K562 (cell line): ENCODE measurements around the gene DYNLT2. TPM values are rescaled to one million over a fixed set of nuclear protein-coding genes. Genes with fewer than 3 reads are reported as not detected.

Source experiments
- ARID1B ChIP-seq: fragments of 450-650 bp; IDR thresholded peaks from 2 replicates; pipeline ENCODE4 v1.6.1; 2016; ENCODE audit warnings: antibody characterized with exemption, mild to moderate bottlenecking, inconsistent platforms
- BRD4 ChIP-seq: fragments of 200-600 bp; sonication (generic); IDR thresholded peaks from 2 replicates; pipeline ENCODE4 v1.6.1; 2017; ENCODE audit warnings: inconsistent platforms
- ESRRB ChIP-seq: fragments of 250-450 bp; sonication (Bioruptor Pico); IDR thresholded peaks from 2 replicates; pipeline ENCODE4 v1.5.0; 2020; ENCODE audit warnings: mild to moderate bottlenecking, moderate library complexity, borderline replicate concordance
- ETS2 ChIP-seq: IDR thresholded peaks from 2 replicates; pipeline ENCODE4 v1.6.1; 2016; ENCODE audit warnings: borderline replicate concordance, missing genetic modification characterization, mild to moderate bottlenecking, moderate library complexity, missing compliant biosample characterization; ENCODE audit not compliant: poor library complexity, severe bottlenecking
- HDAC3 ChIP-seq: fragments of 450-650 bp; IDR thresholded peaks from 2 replicates; pipeline ENCODE4 v1.6.1; 2018; ENCODE audit warnings: borderline replicate concordance, mild to moderate bottlenecking, moderate library complexity; ENCODE audit not compliant: partially characterized antibody
- HEY1 ChIP-seq: fragments of 250-450 bp; sonication (Bioruptor Pico); IDR thresholded peaks from 2 replicates; pipeline ENCODE4 v1.5.0; 2020; ENCODE audit warnings: mild to moderate bottlenecking, moderate library complexity, borderline replicate concordance
- HMGN3 ChIP-seq: IDR thresholded peaks from 2 replicates; pipeline ENCODE4 v1.6.1; 2011; ENCODE audit warnings: borderline replicate concordance, low read depth, mild to moderate bottlenecking, mixed read lengths, low read length; ENCODE audit not compliant: insufficient read length; ENCODE audit errors: extremely low read depth
- MECOM ChIP-seq: fragments of 250-450 bp; sonication (Bioruptor Pico); IDR thresholded peaks from 2 replicates; pipeline ENCODE4 v1.8.0; 2022; ENCODE audit warnings: inconsistent platforms
- MEF2D ChIP-seq: conservative IDR thresholded peaks from 2 replicates; pipeline ENCODE4 v1.6.1; 2016; ENCODE audit warnings: low read depth, missing genetic modification characterization, missing compliant biosample characterization
- SETDB1 ChIP-seq: IDR thresholded peaks from one replicate; pipeline ENCODE4 v1.6.1; 2012; ENCODE audit warnings: low read length, control low read depth, inconsistent platforms
- SIX5 ChIP-seq, 2 experiments: IDR thresholded peaks; 2 replicates each; pipeline ENCODE4 v1.6.1; 2011; ENCODE audit warnings: low read length in 2 of 2, borderline replicate concordance in 1 of 2, low read depth in 1 of 2, mild to moderate bottlenecking in 1 of 2, moderate library complexity in 1 of 2; ENCODE audit not compliant: insufficient read depth in 1 of 2
- SPI1 ChIP-seq: IDR thresholded peaks from 2 replicates; pipeline ENCODE4 v1.6.1; 2011; ENCODE audit warnings: low read depth, low read length, control low read depth, borderline replicate concordance
- TBP ChIP-seq: optimal IDR thresholded peaks from 2 replicates; pipeline ENCODE3; 2011; ENCODE audit warnings: low read depth, low read length, improper control_type of control experiment
- ZNF197 ChIP-seq: fragments of 200-800 bp; sonication (Bioruptor generic); IDR thresholded peaks from 2 replicates; pipeline ENCODE4 v1.6.1; 2016; ENCODE audit warnings: low read depth, missing genetic modification characterization, missing compliant biosample characterization
- ZNF408 ChIP-seq: fragments of 250-450 bp; sonication (Bioruptor Pico); IDR thresholded peaks from 2 replicates; pipeline ENCODE4 v1.4.0; 2020; ENCODE audit warnings: low read depth, mild to moderate bottlenecking, moderate library complexity
- ZNF76 ChIP-seq: fragments of 250-450 bp; sonication (Bioruptor Pico); IDR thresholded peaks from 2 replicates; pipeline ENCODE4 v1.4.0; 2020; ENCODE audit warnings: mild to moderate bottlenecking, moderate library complexity, borderline replicate concordance
- polyA plus RNA-seq, 8 experiments: library from polyadenylated mRNA; depleted of rRNA in 4 of 8; stranded (reverse) in 5 of 8; unstranded in 3 of 8; fragments of >200 nt; fragmentation: Nextera tagmentation in 2 of 8; fragmentation: Illumina TruSeq in 1 of 8; extraction: Ambion mirVana in 2 of 8; extraction: Trizol in 1 of 8; gene quantifications; 2 replicates each; pipeline versions ENCODE4 v1.2.1 to v1.2.3, GENCODE V29; 2011 to 2014; ENCODE audit warnings: inconsistent platforms in 1 of 8, missing spikeins in 1 of 8
- total RNA-seq, 7 experiments: library from RNA; depleted of rRNA in 6 of 7; stranded (reverse); fragments of >200 nt in 6 of 7; fragmentation: Illumina TruSeq in 2 of 7; extraction: Trizol in 2 of 7; gene quantifications; 2 replicates each; pipeline versions ENCODE4 v1.2.1 to v1.2.3, GENCODE V29; 2011 to 2021; ENCODE audit warnings: low replicate concordance in 1 of 7
- TF ChIP-seq, protein P1 (sequence below): fragments of 200-800 bp; sonication (Bioruptor generic); IDR thresholded peaks from 2 replicates; pipeline ENCODE4 v1.6.1; 2017; ENCODE audit warnings: missing genetic modification characterization, missing compliant biosample characterization
- TF ChIP-seq, protein P2 (sequence below): fragments of 250-450 bp; sonication (Bioruptor Pico); IDR thresholded peaks from 2 replicates; pipeline ENCODE4 v1.8.0; 2022; ENCODE audit warnings: inconsistent platforms, mild to moderate bottlenecking, moderate library complexity, borderline replicate concordance
- TF ChIP-seq, protein P3 (sequence below): fragments of 450-650 bp; formaldehyde crosslinking; IDR thresholded peaks from 2 replicates; pipeline ENCODE4 v1.4.0; 2022; ENCODE audit warnings: mild to moderate bottlenecking, moderate library complexity
- TF ChIP-seq, protein P4 (sequence below), 3 experiments: IDR thresholded peaks in 2 of 3; conservative IDR thresholded peaks in 1 of 3; 2 replicates each; pipeline ENCODE4 v1.5.1; 2011 to 2012; ENCODE audit warnings: low read length in 3 of 3, mild to moderate bottlenecking in 3 of 3, control low read depth in 2 of 3, improper control_type of control experiment in 1 of 3, inconsistent platforms in 1 of 3, low read depth in 1 of 3, mixed read lengths in 1 of 3, moderate library complexity in 1 of 3; ENCODE audit not compliant: insufficient read depth in 2 of 3

Gene DYNLT2
- total and polyA plus RNA-seq, 9 of the 15 experiments (the other 6 are each of a cell fraction or from before 2014, with no cell fraction given): 2.0 to 12.8 (median 6.3) TPM

DNA sequence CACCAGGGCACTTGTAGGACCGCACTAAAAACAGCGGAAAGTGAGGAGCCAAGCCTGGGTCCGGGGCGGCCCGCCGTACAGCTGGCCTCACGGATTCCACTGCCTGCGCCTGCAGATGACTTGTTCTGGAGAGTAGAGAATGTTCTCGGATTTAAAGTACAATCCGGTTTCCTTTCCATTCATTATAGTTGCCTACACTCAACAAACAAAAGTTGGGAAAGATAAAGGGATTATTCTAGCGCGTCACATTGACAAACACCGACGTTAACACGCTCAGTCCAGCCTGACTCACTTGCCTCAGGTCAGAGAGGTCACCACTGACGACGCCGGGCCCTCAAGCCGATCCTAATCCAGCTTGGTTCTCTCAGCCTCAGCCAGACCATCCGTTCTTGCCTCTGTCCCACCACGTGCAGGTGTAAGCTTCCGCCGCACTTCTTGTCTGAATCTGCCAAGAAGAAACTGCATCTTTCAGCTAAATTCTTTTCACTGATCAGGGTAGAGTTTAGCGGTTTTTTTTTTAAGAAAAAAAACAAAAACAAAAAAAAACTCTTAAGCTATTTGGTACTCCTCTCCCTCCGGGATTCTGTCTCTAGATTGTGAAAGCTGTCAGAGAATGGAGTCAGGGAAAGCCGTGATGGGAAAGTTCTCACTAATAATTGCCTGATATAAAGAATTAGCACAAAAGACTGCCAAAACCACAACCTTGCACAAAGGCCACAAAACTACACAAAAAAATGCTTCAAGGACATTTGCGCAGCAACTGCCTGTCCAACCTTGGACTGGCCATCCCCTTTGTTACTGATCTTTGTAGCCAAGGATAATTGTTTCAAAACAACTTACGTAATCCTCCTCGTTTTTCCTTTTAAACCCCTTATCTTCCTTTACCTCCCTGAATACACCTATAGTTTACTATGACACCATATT is 26.0 kb downstream of the DYNLT2 start (continued):
- TF ChIP-seq SIX5 (IDR thresholded peaks at IDR 0.05; ENCODE audit: borderline replicate concordance in 1 of 2, insufficient read depth in 1 of 2, low read depth in 1 of 2, low read length in 2 of 2) (no peak), HDAC3 (no peak), HMGN3 (peak; percentile 23), TBP (peak; percentile 28), BRD4 (peak; percentile 34; the same call in 1 of the 2 replicates), ESRRB (CRISPR knock-in tag) (no peak), MEF2D (tag) (no peak), ZNF197 (CRISPR knock-in tag) (no peak), ZNF408 (CRISPR knock-in tag) (no peak), MECOM (CRISPR knock-in tag) (no peak), HEY1 (CRISPR knock-in tag) (no peak), SETDB1 (no peak), ZNF76 (CRISPR knock-in tag) (0 out of 2 replicates have a peak, but pooled peaks have one; percentile 25), ARID1B (peak; percentile 71; the same call in 1 of the 2 replicates), ETS2 (tag) (no peak), SPI1 (no peak)
- TF ChIP-seq, protein P1, sequence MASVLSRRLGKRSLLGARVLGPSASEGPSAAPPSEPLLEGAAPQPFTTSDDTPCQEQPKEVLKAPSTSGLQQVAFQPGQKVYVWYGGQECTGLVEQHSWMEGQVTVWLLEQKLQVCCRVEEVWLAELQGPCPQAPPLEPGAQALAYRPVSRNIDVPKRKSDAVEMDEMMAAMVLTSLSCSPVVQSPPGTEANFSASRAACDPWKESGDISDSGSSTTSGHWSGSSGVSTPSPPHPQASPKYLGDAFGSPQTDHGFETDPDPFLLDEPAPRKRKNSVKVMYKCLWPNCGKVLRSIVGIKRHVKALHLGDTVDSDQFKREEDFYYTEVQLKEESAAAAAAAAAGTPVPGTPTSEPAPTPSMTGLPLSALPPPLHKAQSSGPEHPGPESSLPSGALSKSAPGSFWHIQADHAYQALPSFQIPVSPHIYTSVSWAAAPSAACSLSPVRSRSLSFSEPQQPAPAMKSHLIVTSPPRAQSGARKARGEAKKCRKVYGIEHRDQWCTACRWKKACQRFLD: no peak
- TF ChIP-seq, protein P2, sequence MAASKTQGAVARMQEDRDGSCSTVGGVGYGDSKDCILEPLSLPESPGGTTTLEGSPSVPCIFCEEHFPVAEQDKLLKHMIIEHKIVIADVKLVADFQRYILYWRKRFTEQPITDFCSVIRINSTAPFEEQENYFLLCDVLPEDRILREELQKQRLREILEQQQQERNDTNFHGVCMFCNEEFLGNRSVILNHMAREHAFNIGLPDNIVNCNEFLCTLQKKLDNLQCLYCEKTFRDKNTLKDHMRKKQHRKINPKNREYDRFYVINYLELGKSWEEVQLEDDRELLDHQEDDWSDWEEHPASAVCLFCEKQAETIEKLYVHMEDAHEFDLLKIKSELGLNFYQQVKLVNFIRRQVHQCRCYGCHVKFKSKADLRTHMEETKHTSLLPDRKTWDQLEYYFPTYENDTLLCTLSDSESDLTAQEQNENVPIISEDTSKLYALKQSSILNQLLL: no peak
- TF ChIP-seq, protein P3, sequence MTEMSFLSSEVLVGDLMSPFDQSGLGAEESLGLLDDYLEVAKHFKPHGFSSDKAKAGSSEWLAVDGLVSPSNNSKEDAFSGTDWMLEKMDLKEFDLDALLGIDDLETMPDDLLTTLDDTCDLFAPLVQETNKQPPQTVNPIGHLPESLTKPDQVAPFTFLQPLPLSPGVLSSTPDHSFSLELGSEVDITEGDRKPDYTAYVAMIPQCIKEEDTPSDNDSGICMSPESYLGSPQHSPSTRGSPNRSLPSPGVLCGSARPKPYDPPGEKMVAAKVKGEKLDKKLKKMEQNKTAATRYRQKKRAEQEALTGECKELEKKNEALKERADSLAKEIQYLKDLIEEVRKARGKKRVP (CRISPR knock-in tag): no peak
- TF ChIP-seq, protein P4, sequence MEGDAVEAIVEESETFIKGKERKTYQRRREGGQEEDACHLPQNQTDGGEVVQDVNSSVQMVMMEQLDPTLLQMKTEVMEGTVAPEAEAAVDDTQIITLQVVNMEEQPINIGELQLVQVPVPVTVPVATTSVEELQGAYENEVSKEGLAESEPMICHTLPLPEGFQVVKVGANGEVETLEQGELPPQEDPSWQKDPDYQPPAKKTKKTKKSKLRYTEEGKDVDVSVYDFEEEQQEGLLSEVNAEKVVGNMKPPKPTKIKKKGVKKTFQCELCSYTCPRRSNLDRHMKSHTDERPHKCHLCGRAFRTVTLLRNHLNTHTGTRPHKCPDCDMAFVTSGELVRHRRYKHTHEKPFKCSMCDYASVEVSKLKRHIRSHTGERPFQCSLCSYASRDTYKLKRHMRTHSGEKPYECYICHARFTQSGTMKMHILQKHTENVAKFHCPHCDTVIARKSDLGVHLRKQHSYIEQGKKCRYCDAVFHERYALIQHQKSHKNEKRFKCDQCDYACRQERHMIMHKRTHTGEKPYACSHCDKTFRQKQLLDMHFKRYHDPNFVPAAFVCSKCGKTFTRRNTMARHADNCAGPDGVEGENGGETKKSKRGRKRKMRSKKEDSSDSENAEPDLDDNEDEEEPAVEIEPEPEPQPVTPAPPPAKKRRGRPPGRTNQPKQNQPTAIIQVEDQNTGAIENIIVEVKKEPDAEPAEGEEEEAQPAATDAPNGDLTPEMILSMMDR (IDR thresholded peaks at IDR 0.05 in 2 of 3, conservative IDR thresholded peaks at IDR 0.05 in 1 of 3; ENCODE audit: insufficient read depth in 2 of 3, low read depth in 1 of 3, low read length in 3 of 3): no peak
